GM10266 (cell line): Measurements from ENCODE around the gene TAS1R3.

Experiments
- DNase-seq: peaks from one replicate; pipeline ENCODE4 v3.0.0; 2012; ENCODE audit errors: extremely low spot score
- TF ChIP-seq, protein P1 (sequence below): IDR thresholded peaks from 2 replicates; pipeline ENCODE4 v1.5.1; 2012; ENCODE audit warnings: mild to moderate bottlenecking, low read depth; ENCODE audit not compliant: control insufficient read depth, insufficient read depth; ENCODE audit errors: missing control alignments

TAS1R3 gene

DNA sequence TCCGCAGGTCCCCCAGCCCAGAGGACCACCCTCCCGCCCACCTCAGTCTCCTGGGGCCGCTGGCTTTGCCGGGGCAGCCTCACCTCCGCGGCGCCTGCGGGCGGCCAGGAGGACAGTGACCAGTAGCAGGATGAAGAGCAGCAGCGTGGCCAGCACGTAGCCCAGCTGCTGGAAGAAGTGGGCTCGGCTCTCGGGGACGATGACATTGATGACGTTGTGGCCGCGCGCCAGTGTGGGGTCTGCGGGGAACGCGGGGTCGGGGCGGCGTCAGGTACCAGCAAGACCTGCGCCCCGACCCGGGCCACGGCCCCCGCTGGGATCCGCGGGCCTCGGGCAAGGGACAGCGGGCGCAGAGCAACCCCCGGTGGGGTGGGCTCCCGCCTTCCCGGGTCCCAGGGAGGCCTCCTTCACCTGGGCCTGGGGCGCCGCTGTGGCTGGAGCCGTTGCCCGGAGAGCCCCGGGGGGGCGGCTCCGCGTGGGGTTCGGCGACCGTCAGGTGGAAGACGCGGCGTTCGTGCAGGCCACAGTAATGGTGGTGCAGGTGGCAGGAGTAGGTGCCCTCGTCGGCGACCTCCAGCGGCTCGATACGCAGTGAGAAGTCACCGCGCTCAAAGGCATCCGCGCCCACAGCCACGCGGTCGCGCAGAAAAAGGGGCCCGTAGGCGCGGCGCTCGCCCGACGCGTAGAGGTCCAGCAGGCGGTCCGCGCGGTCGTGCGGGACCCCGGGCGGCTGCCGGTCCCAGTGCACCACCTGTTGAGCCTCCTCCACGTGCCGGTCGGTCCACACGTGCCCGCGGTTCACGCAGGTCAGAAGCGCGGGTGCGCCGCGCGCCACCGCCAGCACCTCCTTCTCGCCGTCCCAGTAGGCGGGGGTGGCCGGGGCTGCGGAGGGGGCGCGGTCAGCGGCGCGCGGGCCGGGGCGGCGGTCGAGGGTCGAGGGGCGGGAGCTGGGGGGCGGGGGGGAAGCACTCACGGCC lies 23.5 kb downstream of the TAS1R3 start:
- TF ChIP-seq, protein P1, sequence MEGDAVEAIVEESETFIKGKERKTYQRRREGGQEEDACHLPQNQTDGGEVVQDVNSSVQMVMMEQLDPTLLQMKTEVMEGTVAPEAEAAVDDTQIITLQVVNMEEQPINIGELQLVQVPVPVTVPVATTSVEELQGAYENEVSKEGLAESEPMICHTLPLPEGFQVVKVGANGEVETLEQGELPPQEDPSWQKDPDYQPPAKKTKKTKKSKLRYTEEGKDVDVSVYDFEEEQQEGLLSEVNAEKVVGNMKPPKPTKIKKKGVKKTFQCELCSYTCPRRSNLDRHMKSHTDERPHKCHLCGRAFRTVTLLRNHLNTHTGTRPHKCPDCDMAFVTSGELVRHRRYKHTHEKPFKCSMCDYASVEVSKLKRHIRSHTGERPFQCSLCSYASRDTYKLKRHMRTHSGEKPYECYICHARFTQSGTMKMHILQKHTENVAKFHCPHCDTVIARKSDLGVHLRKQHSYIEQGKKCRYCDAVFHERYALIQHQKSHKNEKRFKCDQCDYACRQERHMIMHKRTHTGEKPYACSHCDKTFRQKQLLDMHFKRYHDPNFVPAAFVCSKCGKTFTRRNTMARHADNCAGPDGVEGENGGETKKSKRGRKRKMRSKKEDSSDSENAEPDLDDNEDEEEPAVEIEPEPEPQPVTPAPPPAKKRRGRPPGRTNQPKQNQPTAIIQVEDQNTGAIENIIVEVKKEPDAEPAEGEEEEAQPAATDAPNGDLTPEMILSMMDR: no peak
- DNase-seq: no peak

DNA sequence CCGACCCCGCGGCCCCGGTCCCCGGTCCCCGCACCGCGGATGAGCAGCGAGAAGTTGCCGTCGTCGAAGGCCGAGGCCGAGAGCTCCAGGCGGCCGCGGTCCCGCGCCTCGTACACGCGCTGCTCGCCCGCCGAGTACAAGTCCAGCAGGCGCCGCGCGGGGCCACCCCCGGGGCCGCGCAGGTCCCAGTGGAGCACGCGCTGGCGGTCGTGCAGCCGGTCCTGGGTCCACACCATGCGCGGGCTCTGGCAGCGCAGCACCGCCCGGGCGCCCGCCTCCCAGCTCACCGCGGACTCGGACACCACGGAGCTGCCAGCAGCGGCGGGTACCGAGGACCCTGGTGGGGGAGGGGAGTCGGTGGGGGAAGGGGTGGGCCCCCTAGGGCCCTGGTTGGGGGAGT lies 24.3 kb downstream of the TAS1R3 start:
- DNase-seq: no peak
- TF ChIP-seq, protein P1: no peak

DNA sequence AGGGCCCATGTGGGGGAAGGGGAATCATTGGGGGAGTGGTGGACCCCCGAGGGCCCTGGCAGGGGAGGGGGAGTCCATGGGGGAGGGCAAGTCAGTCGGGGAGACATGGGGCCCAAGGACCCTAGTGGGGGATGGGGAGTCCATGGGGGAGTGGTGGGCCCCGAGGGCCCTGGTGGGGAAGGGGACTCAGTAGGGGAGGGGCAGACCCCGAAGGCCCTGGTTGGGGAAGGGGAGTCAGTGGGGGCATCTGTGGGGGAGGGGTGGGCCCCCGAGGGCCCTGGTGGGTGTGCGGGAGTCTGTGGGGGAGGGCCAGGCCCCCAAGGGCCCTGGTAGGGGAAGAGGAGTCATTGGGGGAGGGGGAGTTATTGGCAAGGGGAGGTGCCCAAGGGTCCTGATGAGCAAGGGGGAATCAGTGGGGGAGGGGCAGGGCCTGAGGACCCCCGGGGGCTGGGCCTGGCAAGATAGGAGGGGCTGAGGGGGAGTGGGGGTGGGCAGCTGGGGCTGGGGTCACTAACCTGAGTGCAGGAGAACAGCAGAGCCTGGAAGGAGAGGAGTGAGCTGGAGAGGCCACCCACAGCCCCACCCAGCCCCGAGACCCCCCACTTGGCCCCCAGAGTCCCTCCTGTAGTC lies 25.2 kb downstream of the TAS1R3 start:
- DNase-seq: no peak
- TF ChIP-seq, protein P1: no peak

DNA sequence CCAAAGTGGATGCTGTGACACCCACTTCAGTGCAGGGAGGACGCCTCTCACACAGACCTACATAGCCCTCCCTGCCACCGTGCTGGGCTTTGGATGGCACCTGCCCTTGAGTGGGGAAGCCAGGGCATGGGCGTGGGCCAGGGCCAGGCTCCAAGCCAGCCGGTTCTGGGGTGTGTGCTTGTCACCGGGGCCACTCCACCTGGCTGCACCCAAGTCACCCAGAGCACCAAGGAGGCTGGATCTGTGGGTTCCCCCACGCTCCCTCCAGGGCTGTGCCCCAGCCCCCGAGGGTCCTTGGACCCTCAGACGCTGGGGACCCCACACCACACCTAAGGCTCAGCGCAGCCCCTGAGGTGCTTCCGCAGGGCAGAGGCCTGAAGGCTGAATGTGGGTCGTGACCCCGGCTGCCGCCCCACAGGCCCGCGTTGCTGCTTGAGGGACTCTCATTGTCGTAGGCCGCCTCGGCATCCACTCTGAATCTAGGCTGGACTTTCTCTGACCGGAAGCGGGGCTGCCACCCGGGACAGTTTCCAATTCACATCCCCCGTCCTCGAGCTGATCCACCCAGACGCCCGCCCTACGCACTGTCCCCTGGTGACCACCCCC lies 25.8 kb downstream of the TAS1R3 start:
- TF ChIP-seq, protein P1: no peak
- no peak for DNase-seq

DNA sequence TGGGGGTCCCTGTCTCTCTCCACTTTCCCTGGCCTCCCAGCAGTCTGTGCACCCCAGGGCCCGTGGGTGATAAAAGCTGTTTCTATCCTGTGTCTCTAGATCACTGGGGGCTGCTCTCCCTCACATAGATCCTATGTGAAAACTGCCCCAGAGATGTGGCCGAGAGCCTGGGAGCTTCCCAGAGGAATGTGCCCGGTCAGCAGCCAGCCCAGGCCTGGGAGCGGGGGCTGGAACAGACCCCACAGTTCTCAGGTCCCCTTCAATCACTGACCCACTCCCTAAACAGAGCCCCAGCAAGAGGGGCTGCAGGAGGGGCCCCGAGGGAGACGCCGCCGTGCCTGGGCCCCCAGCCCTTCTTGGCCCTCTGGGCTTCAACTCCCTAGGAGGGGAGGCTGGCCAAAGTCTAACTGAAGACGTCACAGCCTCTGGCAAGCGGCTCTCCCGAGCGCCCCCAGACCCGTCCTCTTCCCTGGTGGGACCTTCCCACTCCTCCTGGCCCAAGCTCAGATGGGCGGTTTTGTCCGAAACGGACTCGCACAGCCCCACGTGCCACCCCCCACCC lies 26.9 kb downstream of the TAS1R3 start:
- TF ChIP-seq, protein P1: no peak
- no peak for DNase-seq

DNA sequence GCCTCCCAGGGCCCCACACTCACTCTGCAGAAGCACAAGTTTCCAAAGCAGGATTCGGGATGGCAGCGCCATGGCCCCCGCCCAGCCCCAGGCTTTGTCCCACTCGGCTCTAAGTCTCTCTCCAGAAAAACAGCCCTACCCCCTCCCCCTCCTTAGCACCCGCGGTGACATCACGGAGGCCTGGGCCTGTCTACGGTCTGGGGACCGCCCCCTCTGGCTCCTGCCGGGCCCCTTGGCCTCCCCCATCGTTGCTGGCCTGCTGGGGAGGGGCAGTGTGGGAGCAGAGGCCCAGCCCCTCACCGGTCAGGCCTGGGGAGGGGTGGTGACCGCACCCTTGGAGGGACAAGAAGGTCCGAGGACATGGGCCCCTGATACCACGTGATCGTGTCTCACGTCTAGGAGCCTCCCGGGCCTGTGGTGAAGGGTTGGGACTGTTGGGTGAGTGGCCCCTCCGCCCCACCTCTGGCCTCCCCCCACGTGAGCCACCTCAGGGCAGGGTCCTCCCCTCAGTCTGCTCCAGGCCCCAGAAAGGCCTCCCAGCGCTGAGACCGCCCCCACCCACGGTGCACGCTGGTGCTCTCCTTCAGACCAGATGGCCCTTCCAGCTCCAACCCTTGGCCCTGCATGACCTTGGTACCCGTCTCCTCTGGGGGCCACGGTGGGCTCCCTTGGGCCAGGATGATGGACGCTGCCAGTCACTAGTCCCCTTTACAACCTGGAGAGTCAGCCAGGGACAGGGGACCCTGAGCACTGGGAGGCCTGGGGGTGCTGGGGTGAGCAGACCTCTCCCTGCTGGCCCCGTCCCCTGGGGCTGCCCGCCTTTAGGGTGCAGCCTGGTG lies 27.6 kb downstream of the TAS1R3 start, which contains the start of gene MXRA8:
TSS of gene MXRA8 (minus strand) at position 123 of the 839 bp plus-strand sequence. CDS start at position 72, 51 bp downstream.
- TF ChIP-seq, protein P1: no peak
- DNase-seq: no peak
